Neuronal stem cell (in vitro differentiated cells): ENCODE data around the gene TRAF3.

Source experiments
- DNase-seq: peaks from one replicate; pipeline ENCODE4 v3.0.0-alpha.2; 2013; ENCODE audit warnings: low spot score
- H2AFZ ChIP-seq: one replicate; pipeline ENCODE4 v1.6.1; 2013; ENCODE audit warnings: mild to moderate bottlenecking, low read length, inconsistent platforms
- H2AK5ac ChIP-seq: 2 replicates; pipeline ENCODE4 v1.6.1; 2013; ENCODE audit warnings: low read depth, mild to moderate bottlenecking, inconsistent platforms, low read length, moderate library complexity, mixed read lengths
- H2BK120ac ChIP-seq: 2 replicates; pipeline ENCODE4 v1.6.1; 2013; ENCODE audit warnings: low read depth, mild to moderate bottlenecking, inconsistent platforms, low read length, moderate library complexity, mixed read lengths
- H2BK12ac ChIP-seq: one replicate; pipeline ENCODE4 v1.6.1; 2013; ENCODE audit warnings: low read length, inconsistent platforms
- H2BK15ac ChIP-seq: 2 replicates; pipeline ENCODE4 v1.6.1; 2013; ENCODE audit warnings: mild to moderate bottlenecking, low read length, inconsistent platforms, mixed read lengths
- H2BK5ac ChIP-seq: one replicate; pipeline ENCODE4 v1.6.1; 2013; ENCODE audit warnings: inconsistent platforms, mild to moderate bottlenecking, low read length, moderate library complexity
- H3K14ac ChIP-seq: one replicate; pipeline ENCODE4 v1.6.1; 2013; ENCODE audit warnings: low read length, inconsistent platforms
- H3K18ac ChIP-seq: 2 replicates; pipeline ENCODE4 v1.6.1; 2013; ENCODE audit warnings: low read length, inconsistent platforms
- H3K23ac ChIP-seq: 2 replicates; pipeline ENCODE4 v1.6.1; 2013; ENCODE audit warnings: low read depth, mild to moderate bottlenecking, mixed read lengths, low read length, inconsistent platforms; ENCODE audit not compliant: poor library complexity
- H3K27ac ChIP-seq: replicated peaks from 3 replicates; pipeline ENCODE4 v1.5.1; 2013; ENCODE audit warnings: low read length, inconsistent platforms
- H3K27me3 ChIP-seq, 3 experiments: 2 replicates each; pipeline ENCODE4 v1.6.1; 2013; ENCODE audit warnings: low read length in 3 of 3, mild to moderate bottlenecking in 2 of 3, inconsistent platforms in 1 of 3, low read depth in 1 of 3, mixed read lengths in 1 of 3, moderate library complexity in 1 of 3; ENCODE audit not compliant: control insufficient read depth in 3 of 3, insufficient read depth in 3 of 3
- H3K36me3 ChIP-seq, 2 donors: replicated peaks in 1 of 2; 2 replicates each; pipeline ENCODE4 v1.6.1; 2013; ENCODE audit warnings: low read length in 2 of 2; ENCODE audit not compliant: control insufficient read depth in 2 of 2, insufficient read depth in 2 of 2
- H3K4ac ChIP-seq: 2 replicates; pipeline ENCODE4 v1.6.1; 2013; ENCODE audit warnings: inconsistent platforms, mild to moderate bottlenecking, low read length, moderate library complexity
- H3K4me1 ChIP-seq, 2 donors: 1 replicate in 1 of 2; 2 replicates in 1 of 2; pipeline ENCODE4 v1.6.1; 2013; ENCODE audit warnings: low read length in 2 of 2, low read depth in 1 of 2; ENCODE audit not compliant: control insufficient read depth in 2 of 2, insufficient read depth in 1 of 2
- H3K4me2 ChIP-seq: one replicate; pipeline ENCODE4 v1.6.1; 2013; ENCODE audit warnings: mild to moderate bottlenecking, low read length, inconsistent platforms; ENCODE audit not compliant: insufficient read depth, poor library complexity, severe bottlenecking
- H3K4me3 ChIP-seq, 2 donors: 2 replicates each; pipeline ENCODE4 v1.5.1; 2013; ENCODE audit warnings: low read length in 2 of 2, mild to moderate bottlenecking in 2 of 2, inconsistent platforms in 1 of 2, moderate library complexity in 1 of 2
- H3K79me1 ChIP-seq: one replicate; pipeline ENCODE4 v1.6.1; 2013; ENCODE audit warnings: low read depth, mild to moderate bottlenecking, inconsistent platforms, low read length, moderate library complexity
- H3K9ac ChIP-seq: one replicate; pipeline ENCODE4 v1.6.1; 2013; ENCODE audit warnings: mild to moderate bottlenecking, low read depth, low read length, inconsistent platforms; ENCODE audit not compliant: poor library complexity
- H3K9me3 ChIP-seq, 2 donors: replicated peaks in 1 of 2; 2 replicates each; pipeline versions ENCODE3 to v1.6.1; 2013; ENCODE audit warnings: low read length in 2 of 2, mild to moderate bottlenecking in 2 of 2, inconsistent platforms in 1 of 2, low read depth in 1 of 2, mixed read lengths in 1 of 2, moderate library complexity in 1 of 2; ENCODE audit not compliant: control insufficient read depth in 2 of 2, insufficient read depth in 1 of 2
- H4K8ac ChIP-seq: one replicate; pipeline ENCODE4 v1.6.1; 2013; ENCODE audit warnings: low read depth, mild to moderate bottlenecking, inconsistent platforms, low read length, moderate library complexity
- H4K91ac ChIP-seq: one replicate; pipeline ENCODE4 v1.6.1; 2013; ENCODE audit warnings: low read length, low read depth, mild to moderate bottlenecking, inconsistent platforms; ENCODE audit not compliant: poor library complexity
- WGBS, 2 donors: extraction: QIAGEN DNeasy Blood & Tissue Kit; methylation state at CpG; one replicate each; pipeline ENCODE4 v1.1.7; 2013; ENCODE audit warnings: missing lambda C conversion rate in 2 of 2, mixed read lengths in 1 of 2; ENCODE audit not compliant: insufficient read length in 2 of 2, insufficient replicate concordance in 1 of 2; ENCODE audit errors: extremely low coverage in 2 of 2; 5-methylcytosine and 5-hydroxymethylcytosine counted together

TRAF3 gene

GRCh38 chr14:102772781-102773570 lies 4.3 kb upstream of the TRAF3 start:
- no peak overlapping the region for H2BK5ac ChIP-seq
- H4K8ac ChIP-seq: no peak overlapping the region
- DNase-seq: no peak
- peaks cover 3% of the 10 kb centered on the region for H3K79me1 ChIP-seq
- no peak overlapping the region for H3K4me3 ChIP-seq
- no peak overlapping the region for H3K4me2 ChIP-seq
- H2AFZ ChIP-seq: peak overlapping the region; percentile 50
- H3K4me1 ChIP-seq: peaks cover 12 to 13% of the 10 kb centered on the region in 2 donors
- H3K4ac ChIP-seq: no peak overlapping the region
- H3K36me3 ChIP-seq: no peaks in the 10 kb centered on the region
- H3K18ac ChIP-seq: no peak overlapping the region
- H2AK5ac ChIP-seq: peak overlapping the region; percentile 35
- H3K14ac ChIP-seq: no peak overlapping the region
- H3K9ac ChIP-seq: no peak overlapping the region
- no peak overlapping the region for H4K91ac ChIP-seq
- no peaks in the 10 kb centered on the region for H3K9me3 ChIP-seq
- no peak overlapping the region for H2BK120ac ChIP-seq
- H3K23ac ChIP-seq: no peak overlapping the region
- no peak overlapping the region for H2BK12ac ChIP-seq
- H3K27ac ChIP-seq: no peak overlapping the region
- WGBS, 2 donors: 100% methylated on average over 1 of the region's 22 CpGs; no CpG with 5 or more reads in 1 of the 2 donors
- no peaks in the 10 kb centered on the region for H3K27me3 ChIP-seq
- H2BK15ac ChIP-seq: no peak overlapping the region

- Histone ChIP-seq H2BK12ac (no peak overlapping the region), H3K4ac (no peak overlapping the region), H2BK5ac (no peak overlapping the region), H2AFZ (peak overlapping the region; percentile 91), H3K4me3 (peak overlapping the region in 1 of 2 donors; percentile 28), H3K14ac (no peak overlapping the region), H3K36me3 (no peaks in the 10 kb centered on the region), H3K79me1 (peaks cover 3% of the 10 kb centered on the region), H2BK120ac (no peak overlapping the region), H3K4me2 (no peak overlapping the region), H4K91ac (no peak overlapping the region), H3K18ac (peak overlapping the region; percentile 15), H4K8ac (no peak overlapping the region), H3K27ac (no peak overlapping the region), H2BK15ac (no peak overlapping the region), H3K9ac (no peak overlapping the region), H3K9me3 (no peaks in the 10 kb centered on the region), H3K4me1 (peaks cover 15 to 21% of the 10 kb centered on the region in 2 donors), H3K23ac (no peak overlapping the region), H3K27me3 (peaks cover 0 to 2% (median 0%) of the 10 kb centered on the region in 3 experiments), H2AK5ac (no peak overlapping the region)
- DNase-seq: no peak
- no CpG with 5 or more reads among the region's 10 CpGs for WGBS, 2 donors
Measured at GRCh38 chr14:102774391-102775153, 2.7 kb upstream of the TRAF3 start.

GRCh38 chr14:102775855-102776760 lies 1.1 kb upstream of the TRAF3 start:
- peak overlapping the region; percentile 82 for H2AFZ ChIP-seq
- H3K23ac ChIP-seq: peak overlapping the region; percentile 100
- H4K91ac ChIP-seq: peak overlapping the region; percentile 80
- H3K14ac ChIP-seq: peak overlapping the region; percentile 94
- H3K36me3 ChIP-seq: no peaks in the 10 kb centered on the region
- peak overlapping the region; percentile 100 for H2BK12ac ChIP-seq
- H3K4me2 ChIP-seq: no peak overlapping the region
- H3K4me3 ChIP-seq: peak overlapping the region in 1 of 2 donors; percentile 71
- peak overlapping the region; percentile 77 for H2BK120ac ChIP-seq
- peak overlapping the region; percentile 100 for H2AK5ac ChIP-seq
- peaks cover 3% of the 10 kb centered on the region for H3K79me1 ChIP-seq
- no peak overlapping the region for H3K9ac ChIP-seq
- H2BK5ac ChIP-seq: peak overlapping the region; percentile 16
- peaks cover 10 to 15% of the 10 kb centered on the region in 2 donors for H3K4me1 ChIP-seq
- no peaks in the 10 kb centered on the region for H3K9me3 ChIP-seq
- DNase-seq: no peak
- peaks cover 0 to 2% (median 0%) of the 10 kb centered on the region in 3 experiments for H3K27me3 ChIP-seq
- peak overlapping the region; percentile 97 for H4K8ac ChIP-seq
- peak overlapping the region; percentile 57 for H3K27ac ChIP-seq
- WGBS, 2 donors: no CpG with 5 or more reads among the region's 22 CpGs
- H3K18ac ChIP-seq: peak overlapping the region; percentile 99
- H3K4ac ChIP-seq: peak overlapping the region; percentile 96
- H2BK15ac ChIP-seq: peak overlapping the region; percentile 34
